Measurements from ENCODE around the gene GGTLC1. TPM values are rescaled to one million over a fixed set of nuclear protein-coding genes. Genes with fewer than 3 reads are reported as not detected.
A peak's percentile ranks its signal among the peaks of the same experiment; 100 is the strongest.
"Not testable (repeated sequence)": the region's sequence is repeated elsewhere in the genome, so short reads cannot be mapped to it uniquely, and the experiment has no call there.

The GGTLC1 gene
- total RNA-seq, 1 experiment from 2014 or later = not detected

DNA sequence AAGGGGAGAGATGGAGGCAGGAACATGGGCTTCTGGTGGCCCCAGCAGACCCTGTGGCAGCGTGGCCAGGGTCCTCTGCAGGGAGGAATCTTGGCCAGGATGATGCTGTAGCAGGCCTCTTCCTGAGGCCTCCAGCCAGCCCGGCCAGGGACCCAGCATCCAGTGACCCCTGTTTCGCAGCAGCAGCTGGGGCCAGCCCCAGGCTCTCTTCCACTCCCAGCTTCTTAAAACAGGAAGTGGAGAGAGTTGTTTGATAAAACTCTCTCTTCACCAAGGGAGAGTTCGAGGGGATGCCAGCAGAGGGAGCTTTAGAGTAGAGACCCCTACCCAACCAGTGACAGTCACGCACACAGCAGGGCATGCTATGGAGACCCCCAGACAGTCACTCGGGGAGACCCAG lies 10.1 kb downstream of the GGTLC1 start:
- DNase-seq (ENCODE audit: low spot score); CTCF ChIA-PET: not testable (repeated sequence)

DNA sequence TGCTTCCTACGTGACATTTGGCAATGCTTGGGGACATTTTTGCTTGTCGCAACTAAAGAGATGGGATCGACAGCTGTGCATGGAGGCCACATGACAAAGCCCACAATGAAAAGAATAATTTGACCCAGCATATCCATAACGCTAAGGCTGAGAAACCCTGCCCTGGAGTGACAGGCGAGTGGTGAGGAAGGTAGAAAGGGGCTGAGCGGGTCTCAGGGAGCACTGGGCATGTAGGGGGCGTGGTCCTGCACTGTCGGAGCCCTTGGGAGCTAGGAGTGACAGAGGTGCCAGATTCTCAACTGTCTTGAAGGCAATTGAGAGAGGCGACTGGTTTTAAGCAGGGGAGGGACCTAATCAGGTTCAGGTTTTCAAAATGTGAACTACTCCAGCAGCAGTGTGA lies 13.6 kb downstream of the GGTLC1 start:
- H3K4me1 ChIP-seq (ENCODE audit: insufficient read depth, low read length, poor library complexity, severe bottlenecking) = no peaks in the 10 kb centered on the region
- ChIA-PET CTCF (no interaction called here), POLR2A (ENCODE audit: low non-redundant PET) (no interaction called here)
- BruUV-seq (replicated peaks) = no TSS peak
- no peaks in the 10 kb centered on the region for H3K9me3 ChIP-seq (ENCODE audit: low read depth, low read length, poor library complexity, severe bottlenecking)
- TF ChIP-seq, protein P1, sequence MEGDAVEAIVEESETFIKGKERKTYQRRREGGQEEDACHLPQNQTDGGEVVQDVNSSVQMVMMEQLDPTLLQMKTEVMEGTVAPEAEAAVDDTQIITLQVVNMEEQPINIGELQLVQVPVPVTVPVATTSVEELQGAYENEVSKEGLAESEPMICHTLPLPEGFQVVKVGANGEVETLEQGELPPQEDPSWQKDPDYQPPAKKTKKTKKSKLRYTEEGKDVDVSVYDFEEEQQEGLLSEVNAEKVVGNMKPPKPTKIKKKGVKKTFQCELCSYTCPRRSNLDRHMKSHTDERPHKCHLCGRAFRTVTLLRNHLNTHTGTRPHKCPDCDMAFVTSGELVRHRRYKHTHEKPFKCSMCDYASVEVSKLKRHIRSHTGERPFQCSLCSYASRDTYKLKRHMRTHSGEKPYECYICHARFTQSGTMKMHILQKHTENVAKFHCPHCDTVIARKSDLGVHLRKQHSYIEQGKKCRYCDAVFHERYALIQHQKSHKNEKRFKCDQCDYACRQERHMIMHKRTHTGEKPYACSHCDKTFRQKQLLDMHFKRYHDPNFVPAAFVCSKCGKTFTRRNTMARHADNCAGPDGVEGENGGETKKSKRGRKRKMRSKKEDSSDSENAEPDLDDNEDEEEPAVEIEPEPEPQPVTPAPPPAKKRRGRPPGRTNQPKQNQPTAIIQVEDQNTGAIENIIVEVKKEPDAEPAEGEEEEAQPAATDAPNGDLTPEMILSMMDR (conservative IDR thresholded peaks at IDR 0.05; ENCODE audit: low read depth, low read length) = no peak
- no peak for TF ChIP-seq EZH2 (IDR thresholded peaks at IDR 0.05; ENCODE audit: borderline replicate concordance, low read depth, low read length, poor library complexity, severe bottlenecking)
- peaks cover 22% of the 10 kb centered on the region for H3K27me3 ChIP-seq (replicated peaks; ENCODE audit: insufficient read depth, low read depth, low read length, poor library complexity)
- intact Hi-C loops (cut with micrococcal nuclease; ENCODE audit: unreplicated experiment) = loop anchor here (5.0 to 10.0 kb wide), 2 partner anchors 83 to 190 kb away; no protein-coding TSS in a partner anchor
- no peaks in the 10 kb centered on the region for H3K36me3 ChIP-seq (ENCODE audit: insufficient read depth, low read length, poor library complexity, severe bottlenecking)
- no peak overlapping the region for H3K4me3 ChIP-seq (ENCODE audit: low read depth, low read length, poor library complexity, severe bottlenecking)
- no peak for DNase-seq (ENCODE audit: low spot score)
- no peak overlapping the region for H3K27ac ChIP-seq (ENCODE audit: low read depth, low read length, poor library complexity, severe bottlenecking)

More for the DNA sequence above, 10.1 kb downstream of the GGTLC1 start:
- H3K36me3 ChIP-seq (ENCODE audit: insufficient read depth, low read length, poor library complexity, severe bottlenecking); H3K27me3 ChIP-seq (replicated peaks; ENCODE audit: insufficient read depth, low read depth, low read length, poor library complexity); H3K4me3 ChIP-seq (ENCODE audit: low read depth, low read length, poor library complexity, severe bottlenecking); H3K4me1 ChIP-seq (ENCODE audit: insufficient read depth, low read length, poor library complexity, severe bottlenecking); H3K27ac ChIP-seq (ENCODE audit: low read depth, low read length, poor library complexity, severe bottlenecking); BruUV-seq (replicated peaks); H3K9me3 ChIP-seq (ENCODE audit: low read depth, low read length, poor library complexity, severe bottlenecking); POLR2A ChIA-PET (ENCODE audit: low non-redundant PET): not testable (repeated sequence)
- intact Hi-C loops (cut with micrococcal nuclease; ENCODE audit: unreplicated experiment) = loop anchor here (5.0 to 10.0 kb wide), 2 partner anchors 86 to 194 kb away; no protein-coding TSS in a partner anchor
- TF ChIP-seq, protein P1 (conservative IDR thresholded peaks at IDR 0.05; ENCODE audit: low read depth, low read length) = peak; percentile 32; the same call in 1 of the 2 replicates

DNA sequence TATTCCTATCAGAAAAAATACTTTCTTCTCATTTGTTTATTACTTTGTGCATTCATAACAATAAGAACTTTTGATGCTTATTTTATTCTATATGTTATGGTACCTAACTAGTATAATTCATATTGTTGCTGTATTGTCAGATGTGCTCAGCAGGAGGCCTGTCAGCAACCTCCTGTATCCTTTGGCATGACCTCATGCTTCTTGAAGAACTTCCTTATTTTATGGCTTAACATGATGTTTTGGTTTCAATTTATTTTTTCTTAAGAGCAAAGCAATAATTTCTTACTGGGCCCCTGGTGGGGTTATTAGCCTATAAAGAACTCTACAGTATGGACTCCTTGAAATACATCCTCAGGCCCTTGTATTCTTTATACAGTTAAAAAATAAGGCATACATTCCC lies 17.3 kb downstream of the GGTLC1 start:
- intact Hi-C loops (cut with micrococcal nuclease; ENCODE audit: unreplicated experiment) = loop anchor here (10.0 kb wide), 1 partner anchor 187 kb away; no protein-coding TSS in a partner anchor
- TF ChIP-seq EZH2 (IDR thresholded peaks at IDR 0.05; ENCODE audit: borderline replicate concordance, low read depth, low read length, poor library complexity, severe bottlenecking) = no peak
- TF ChIP-seq, protein P1 (conservative IDR thresholded peaks at IDR 0.05; ENCODE audit: low read depth, low read length) = no peak
- no peak for DNase-seq (ENCODE audit: low spot score)
- Histone ChIP-seq H3K9me3 (ENCODE audit: low read depth, low read length, poor library complexity, severe bottlenecking) (no peaks in the 10 kb centered on the region), H3K27me3 (replicated peaks; ENCODE audit: insufficient read depth, low read depth, low read length, poor library complexity) (peaks cover 25% of the 10 kb centered on the region), H3K4me3 (ENCODE audit: low read depth, low read length, poor library complexity, severe bottlenecking) (no peak overlapping the region), H3K27ac (ENCODE audit: low read depth, low read length, poor library complexity, severe bottlenecking) (no peak overlapping the region), H3K4me1 (ENCODE audit: insufficient read depth, low read length, poor library complexity, severe bottlenecking) (no peaks in the 10 kb centered on the region), H3K36me3 (ENCODE audit: insufficient read depth, low read length, poor library complexity, severe bottlenecking) (no peaks in the 10 kb centered on the region)
- no TSS peak for BruUV-seq (replicated peaks)
- ChIA-PET CTCF (no interaction called here), POLR2A (ENCODE audit: low non-redundant PET) (no interaction called here)
